ENCODE measurements around the gene AGBL1. TPM values are rescaled to one million over a fixed set of nuclear protein-coding genes. Genes with fewer than 3 reads are reported as not detected.
"Not testable (repeated sequence)": the region's sequence is repeated elsewhere in the genome, so short reads cannot be mapped to it uniquely, and the experiment has no call there.

AGBL1 gene
- total RNA-seq, 1 experiment from 2014 or later = 0.02 TPM

DNA sequence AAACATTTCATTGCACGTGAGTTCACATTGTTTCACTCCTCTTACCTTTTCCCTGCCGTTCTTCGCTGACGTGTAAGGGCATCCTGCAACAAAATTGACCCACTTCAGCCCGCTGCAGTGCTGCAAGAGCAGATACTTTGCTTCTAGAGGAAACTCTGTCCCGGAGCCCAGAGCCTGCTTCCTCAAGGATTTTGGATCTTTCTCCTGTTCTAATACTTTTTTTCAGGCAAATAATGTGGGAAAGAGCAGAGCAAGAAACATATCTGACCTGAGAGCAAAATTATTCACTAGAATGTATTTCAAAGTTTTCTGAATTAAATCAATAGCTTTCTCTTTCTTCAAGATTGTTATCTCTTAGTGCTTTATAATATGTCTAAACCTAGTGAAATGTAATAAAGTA lies 303.9 kb downstream of the AGBL1 start:
- no peak for DNase-seq (ENCODE audit: extremely low read depth, low read depth)

GRCh38 chr15:86384186-86384585 lies 304.5 kb downstream of the AGBL1 start:
- no peak for DNase-seq (ENCODE audit: extremely low read depth, low read depth)

- DNase-seq (ENCODE audit: extremely low read depth, low read depth) = no peak
These were observed 312.6 kb downstream of the AGBL1 start for GRCh38 chr15:86392296-86392695.

GRCh38 chr15:86392874-86393273 lies 313.2 kb downstream of the AGBL1 start:
- DNase-seq (ENCODE audit: extremely low read depth, low read depth) = no peak

DNA sequence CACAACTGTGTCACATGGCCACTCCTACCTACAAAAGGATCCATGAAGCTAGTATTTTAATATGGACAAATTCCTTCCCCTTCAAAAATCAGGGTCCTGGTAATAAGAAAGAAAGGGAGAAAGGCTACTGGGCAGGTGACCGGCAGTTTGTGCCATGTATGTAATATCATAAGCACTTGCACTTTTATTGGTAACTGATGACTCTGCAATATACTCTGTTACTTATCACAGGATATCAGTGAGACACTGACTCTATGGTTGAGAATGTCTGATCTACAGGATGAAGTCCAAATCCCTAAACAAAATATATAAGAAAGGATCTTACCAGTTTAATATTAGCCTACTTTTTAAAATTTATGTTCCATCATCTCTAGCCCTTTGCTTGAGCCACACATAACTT lies 315.2 kb downstream of the AGBL1 start:
- DNase-seq (ENCODE audit: extremely low read depth, low read depth) = no peak

- DNase-seq (ENCODE audit: extremely low read depth, low read depth) = no peak
These were observed 319.6 kb downstream of the AGBL1 start for GRCh38 chr15:86399041-86399954.

GRCh38 chr15:86403221-86403620 lies 323.6 kb downstream of the AGBL1 start:
- DNase-seq (ENCODE audit: extremely low read depth, low read depth) = no peak

GRCh38 chr15:86403914-86404583 lies 324.4 kb downstream of the AGBL1 start:
- no peak for DNase-seq (ENCODE audit: extremely low read depth, low read depth)

- no peak for DNase-seq (ENCODE audit: extremely low read depth, low read depth)
These were observed 328.6 kb downstream of the AGBL1 start for GRCh38 chr15:86408261-86408660.

DNA sequence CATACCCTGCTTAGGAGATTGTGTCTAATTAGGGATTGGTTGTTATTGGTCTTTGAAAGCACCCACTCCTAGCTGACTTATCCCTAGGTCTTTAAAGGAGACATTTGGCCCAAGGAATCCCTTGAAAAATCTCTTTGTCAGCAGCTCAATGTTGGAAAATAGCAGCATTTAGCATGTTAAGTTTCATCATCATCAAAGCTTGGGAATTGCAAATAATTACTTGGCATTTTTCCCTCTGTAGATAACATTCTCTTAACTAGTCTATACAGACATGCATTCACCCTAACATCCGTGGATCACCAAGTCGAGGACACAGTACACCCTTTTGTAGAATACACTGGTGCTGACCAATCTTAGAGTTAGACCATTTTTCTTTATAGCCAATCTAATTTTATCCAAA lies 332.2 kb downstream of the AGBL1 start:
- DNase-seq (ENCODE audit: extremely low read depth, low read depth) = no peak

- no peak for DNase-seq (ENCODE audit: extremely low read depth, low read depth)
These were observed 333.5 kb downstream of the AGBL1 start for GRCh38 chr15:86413191-86413590.

DNA sequence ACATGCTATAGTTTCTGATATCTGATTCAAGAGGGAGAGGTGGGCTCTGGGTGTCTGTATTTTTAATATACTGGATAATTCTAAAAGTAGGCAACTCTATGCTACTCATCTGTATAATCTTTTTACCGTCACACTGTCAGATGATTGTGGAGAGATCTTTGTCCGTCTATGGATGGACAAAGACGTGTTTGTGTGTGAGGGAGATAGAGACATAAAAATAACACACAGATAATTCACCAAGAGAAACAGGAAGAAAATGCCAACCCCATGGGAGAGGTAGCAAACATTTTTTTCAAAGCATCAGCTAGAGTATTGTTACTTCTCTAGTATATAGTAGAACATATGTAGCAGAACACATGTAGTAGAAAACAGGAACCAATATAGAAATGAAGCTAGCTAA lies 346.1 kb downstream of the AGBL1 start:
- DNase-seq (ENCODE audit: extremely low read depth, low read depth) = no peak

GRCh38 chr15:86432861-86433260 lies 353.2 kb downstream of the AGBL1 start:
- no peak for DNase-seq (ENCODE audit: extremely low read depth, low read depth)

DNA sequence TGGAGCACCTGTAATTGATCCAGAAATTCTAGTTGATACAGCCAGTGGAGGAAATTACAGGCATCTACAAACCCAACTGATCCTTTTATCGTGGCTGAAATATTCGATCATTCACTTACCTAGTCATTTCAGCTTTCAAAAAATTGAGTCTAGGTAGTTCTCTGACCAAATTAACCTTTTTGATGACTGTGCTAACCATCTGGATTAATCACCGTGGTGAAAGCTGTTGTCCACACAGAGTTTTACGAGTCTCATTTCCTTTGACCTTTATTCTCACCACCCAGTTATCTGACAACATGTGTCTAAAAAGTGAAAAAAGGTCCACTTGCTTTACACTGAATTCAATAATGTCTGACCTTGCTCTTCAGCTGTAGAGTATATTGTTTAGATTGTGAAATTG lies 354.3 kb downstream of the AGBL1 start:
- no peak for DNase-seq (ENCODE audit: extremely low read depth, low read depth)

- DNase-seq (ENCODE audit: extremely low read depth, low read depth) = no peak
These were observed 359.9 kb downstream of the AGBL1 start for GRCh38 chr15:86439614-86440013.

DNA sequence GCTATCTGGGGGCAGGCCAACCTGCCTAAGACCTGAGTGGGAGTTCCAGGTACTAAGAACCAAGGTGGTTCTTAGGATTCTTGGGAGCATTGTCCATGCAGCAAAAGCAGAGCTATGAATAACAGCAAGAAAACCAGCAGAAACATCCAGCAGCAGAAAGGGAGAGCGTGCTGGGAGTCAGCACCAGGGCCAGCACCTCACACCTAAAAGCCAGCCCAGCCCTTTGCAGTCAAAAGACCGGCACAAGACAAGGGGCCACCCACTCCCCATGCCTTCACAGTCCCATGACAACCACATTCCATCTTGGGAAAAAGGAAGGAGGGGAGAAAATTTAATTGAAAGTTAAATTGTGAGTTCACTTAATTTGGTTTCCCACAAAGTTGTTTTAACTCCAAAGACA lies 364.9 kb downstream of the AGBL1 start:
- no peak for DNase-seq (ENCODE audit: extremely low read depth, low read depth)

DNA sequence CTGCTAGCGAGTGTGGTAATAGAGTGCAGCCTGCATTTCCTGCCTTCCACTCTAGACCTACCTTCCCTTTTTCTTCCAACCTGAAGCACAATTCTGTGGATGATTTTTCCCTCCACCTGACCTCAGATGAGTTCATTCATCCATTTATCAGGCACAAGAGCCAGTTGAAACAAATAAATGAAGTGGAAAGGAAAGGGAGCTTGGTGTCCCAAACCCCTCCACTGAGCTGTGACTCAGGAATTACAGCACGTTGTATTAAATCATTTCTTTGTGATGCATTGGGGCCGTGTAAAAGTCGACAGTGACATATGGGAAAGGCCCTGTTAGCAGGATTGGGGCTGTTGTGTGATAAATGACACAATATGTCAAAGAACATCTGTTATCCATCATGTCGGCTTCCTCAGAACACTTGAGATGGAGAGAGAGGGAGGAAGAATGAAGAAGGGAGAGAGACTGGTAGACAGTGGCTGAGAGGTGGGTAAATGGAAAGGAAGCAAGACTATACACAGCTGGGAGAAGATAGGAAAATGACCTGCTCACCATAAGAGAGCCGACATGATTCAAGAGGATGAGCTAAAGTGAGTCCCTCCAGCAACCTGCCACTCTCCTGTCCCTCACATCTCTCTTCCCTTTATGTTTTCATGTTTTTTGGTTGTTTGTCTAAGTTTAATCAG lies 366.0 kb downstream of the AGBL1 start:
- DNase-seq (ENCODE audit: extremely low read depth, low read depth) = no peak

- DNase-seq (ENCODE audit: extremely low read depth, low read depth) = no peak
These were observed 366.6 kb downstream of the AGBL1 start for GRCh38 chr15:86446253-86446640.

DNA sequence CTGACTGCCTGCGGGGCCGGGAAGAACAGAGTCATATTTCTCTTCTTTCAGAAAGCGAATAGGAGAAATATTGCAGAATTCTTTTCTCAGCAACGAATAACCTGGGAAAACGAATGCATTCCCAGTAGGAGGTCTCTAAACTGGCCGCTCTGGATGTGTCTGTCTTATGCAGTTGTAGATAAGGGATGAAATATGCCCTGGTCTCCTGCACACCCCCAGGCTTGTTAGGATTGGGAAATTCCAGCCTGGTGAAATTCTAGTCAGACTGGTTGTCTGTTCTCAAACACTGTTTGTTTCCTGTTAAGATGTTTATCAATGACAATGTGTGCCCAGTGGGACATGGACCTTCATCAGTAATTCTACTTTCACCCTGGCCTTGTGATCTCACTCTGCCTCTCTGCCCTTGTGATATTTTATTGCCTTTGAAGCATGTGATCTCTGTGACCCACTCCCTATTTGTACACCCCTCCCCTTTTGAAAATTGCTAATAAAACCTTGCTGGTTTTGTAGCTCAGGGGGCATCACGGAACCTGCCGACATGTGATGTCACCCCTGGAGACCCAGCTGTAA lies 385.9 kb downstream of the AGBL1 start:
- DNase-seq (ENCODE audit: extremely low read depth, low read depth) = not testable (repeated sequence)

- no peak for DNase-seq (ENCODE audit: extremely low read depth, low read depth)
These were observed 402.0 kb downstream of the AGBL1 start for GRCh38 chr15:86481720-86482119.

DNA sequence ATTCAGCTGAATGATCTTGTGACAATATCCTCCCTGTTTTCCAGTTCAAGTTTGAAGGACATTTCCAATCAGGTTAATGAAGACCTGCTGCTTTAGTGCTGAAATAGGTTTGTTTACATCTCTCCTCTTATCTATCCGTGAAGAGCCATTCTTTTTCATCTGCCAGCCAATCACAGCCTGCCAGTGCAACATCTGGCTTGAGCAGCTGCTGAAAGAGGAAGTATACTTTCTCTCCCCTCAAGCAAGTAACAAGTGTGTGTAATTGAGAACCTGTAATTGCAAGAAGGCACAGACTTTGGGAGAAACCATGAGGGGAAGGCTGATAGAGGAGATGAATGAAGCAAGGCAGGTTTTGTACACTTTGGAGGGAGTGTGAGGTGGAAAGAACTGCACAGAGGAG lies 404.3 kb downstream of the AGBL1 start:
- no peak for DNase-seq (ENCODE audit: extremely low read depth, low read depth)

All from NCI-H460 (cell line).